Breast epithelium (tissue), 3 donors: ENCODE results near the gene OR8K5.

Experiments used
- POLR2A ChIP-seq: fragments of 450-650 bp; IDR thresholded peaks from one replicate; pipeline ENCODE4 v1.6.1; 2016; ENCODE audit warnings: antibody characterized with exemption, mild to moderate bottlenecking, moderate library complexity
- POLR2AphosphoS5 ChIP-seq, 3 donors: sonication (generic); formaldehyde crosslinking; IDR thresholded peaks; one replicate each; pipeline ENCODE4 v1.6.1; 2017; ENCODE audit warnings: antibody characterized with exemption in 3 of 3
- TF ChIP-seq, protein P1 (sequence below), 3 donors: fragments of 450-650 bp; IDR thresholded peaks; one replicate each; pipeline ENCODE4 v1.5.1; 2016 to 2017; ENCODE audit warnings: antibody characterized with exemption in 3 of 3, mild to moderate bottlenecking in 3 of 3, moderate library complexity in 3 of 3

DNA sequence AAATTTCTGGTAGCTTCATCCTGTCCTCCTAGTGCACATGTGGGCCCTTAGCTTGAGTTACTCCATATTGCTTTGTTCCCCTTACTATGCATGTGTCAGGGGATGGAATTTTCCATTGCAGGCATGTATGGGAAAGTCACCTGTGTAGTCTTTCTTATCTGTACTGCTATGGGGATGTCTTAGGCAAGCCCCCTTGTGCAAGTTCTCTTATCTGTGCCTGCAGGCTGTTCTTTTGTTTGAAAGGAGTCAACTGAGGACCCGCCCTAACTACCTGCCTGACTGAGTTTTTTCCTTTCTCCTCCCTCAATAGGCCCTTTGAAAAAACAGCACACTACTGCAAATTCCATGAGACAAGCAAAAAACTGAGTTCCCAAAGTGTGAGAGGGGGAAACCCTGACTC, 8.7 kb downstream of the OR8K5 start:
- TF ChIP-seq, protein P1, sequence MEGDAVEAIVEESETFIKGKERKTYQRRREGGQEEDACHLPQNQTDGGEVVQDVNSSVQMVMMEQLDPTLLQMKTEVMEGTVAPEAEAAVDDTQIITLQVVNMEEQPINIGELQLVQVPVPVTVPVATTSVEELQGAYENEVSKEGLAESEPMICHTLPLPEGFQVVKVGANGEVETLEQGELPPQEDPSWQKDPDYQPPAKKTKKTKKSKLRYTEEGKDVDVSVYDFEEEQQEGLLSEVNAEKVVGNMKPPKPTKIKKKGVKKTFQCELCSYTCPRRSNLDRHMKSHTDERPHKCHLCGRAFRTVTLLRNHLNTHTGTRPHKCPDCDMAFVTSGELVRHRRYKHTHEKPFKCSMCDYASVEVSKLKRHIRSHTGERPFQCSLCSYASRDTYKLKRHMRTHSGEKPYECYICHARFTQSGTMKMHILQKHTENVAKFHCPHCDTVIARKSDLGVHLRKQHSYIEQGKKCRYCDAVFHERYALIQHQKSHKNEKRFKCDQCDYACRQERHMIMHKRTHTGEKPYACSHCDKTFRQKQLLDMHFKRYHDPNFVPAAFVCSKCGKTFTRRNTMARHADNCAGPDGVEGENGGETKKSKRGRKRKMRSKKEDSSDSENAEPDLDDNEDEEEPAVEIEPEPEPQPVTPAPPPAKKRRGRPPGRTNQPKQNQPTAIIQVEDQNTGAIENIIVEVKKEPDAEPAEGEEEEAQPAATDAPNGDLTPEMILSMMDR (IDR thresholded peaks at IDR 0.05): no peak
- TF ChIP-seq POLR2A (no peak), POLR2AphosphoS5 (IDR thresholded peaks at IDR 0.05) (no peak)
